ENCODE data around the gene OR2T5.
"Not testable (repeated sequence)": the region's sequence is repeated elsewhere in the genome, so short reads cannot be mapped to it uniquely, and the experiment has no call there.

The OR2T5 gene

GRCh38 chr1:248488289-248488688, at the start of gene OR2T5:
OR2T5 (plus strand) TSS chr1:248488589; CDS start chr1:248488589, 0 bp downstream.
- not testable (repeated sequence) for H3K36me3 Mint-ChIP-seq (ENCODE audit: low read depth); H3K27me3 Mint-ChIP-seq (ENCODE audit: low read depth); H3K27ac Mint-ChIP-seq; H3K4me3 Mint-ChIP-seq; H3K4me1 Mint-ChIP-seq; H3K9me3 Mint-ChIP-seq

GRCh38 chr1:248438668-248439067, 49.7 kb upstream of the OR2T5 start:
- not testable (repeated sequence) for H3K4me3 Mint-ChIP-seq; H3K9me3 Mint-ChIP-seq; H3K27ac Mint-ChIP-seq; H3K36me3 Mint-ChIP-seq (ENCODE audit: low read depth); H3K4me1 Mint-ChIP-seq; H3K27me3 Mint-ChIP-seq (ENCODE audit: low read depth)

- H3K9me3 Mint-ChIP-seq; H3K4me3 Mint-ChIP-seq; H3K27me3 Mint-ChIP-seq (ENCODE audit: low read depth); H3K27ac Mint-ChIP-seq; H3K4me1 Mint-ChIP-seq; H3K36me3 Mint-ChIP-seq (ENCODE audit: low read depth): not testable (repeated sequence)
These were observed 49.1 kb upstream of the OR2T5 start for GRCh38 chr1:248439283-248439682.

- H3K27me3 Mint-ChIP-seq (ENCODE audit: low read depth); H3K27ac Mint-ChIP-seq; H3K4me3 Mint-ChIP-seq; H3K4me1 Mint-ChIP-seq; H3K36me3 Mint-ChIP-seq (ENCODE audit: low read depth): not testable (repeated sequence)
- peaks cover 16% of the 10 kb centered on the region for H3K9me3 Mint-ChIP-seq
These were observed 45.7 kb upstream of the OR2T5 start for GRCh38 chr1:248442500-248443277.

- not testable (repeated sequence) for H3K4me1 Mint-ChIP-seq; H3K27ac Mint-ChIP-seq; H3K27me3 Mint-ChIP-seq (ENCODE audit: low read depth); H3K4me3 Mint-ChIP-seq; H3K36me3 Mint-ChIP-seq (ENCODE audit: low read depth)
- peaks cover 13% of the 10 kb centered on the region for H3K9me3 Mint-ChIP-seq
These were observed 43.8 kb upstream of the OR2T5 start for GRCh38 chr1:248444603-248445002.

GRCh38 chr1:248445399-248445798, 43.0 kb upstream of the OR2T5 start, which contains the start of gene OR2T2:
OR2T2 (plus strand) TSS chr1:248445637; CDS start chr1:248452798, 7,161 bp downstream.
- peaks cover 13% of the 10 kb centered on the region for H3K9me3 Mint-ChIP-seq
- H3K36me3 Mint-ChIP-seq (ENCODE audit: low read depth); H3K4me1 Mint-ChIP-seq; H3K27ac Mint-ChIP-seq; H3K4me3 Mint-ChIP-seq; H3K27me3 Mint-ChIP-seq (ENCODE audit: low read depth): not testable (repeated sequence)

GRCh38 chr1:248448409-248449074, 39.8 kb upstream of the OR2T5 start:
- not testable (repeated sequence) for H3K36me3 Mint-ChIP-seq (ENCODE audit: low read depth); H3K4me1 Mint-ChIP-seq; H3K27ac Mint-ChIP-seq; H3K27me3 Mint-ChIP-seq (ENCODE audit: low read depth); H3K4me3 Mint-ChIP-seq
- H3K9me3 Mint-ChIP-seq: peaks cover 17% of the 10 kb centered on the region

- not testable (repeated sequence) for H3K27ac Mint-ChIP-seq; H3K36me3 Mint-ChIP-seq (ENCODE audit: low read depth); H3K4me3 Mint-ChIP-seq; H3K27me3 Mint-ChIP-seq (ENCODE audit: low read depth); H3K4me1 Mint-ChIP-seq
- H3K9me3 Mint-ChIP-seq: peaks cover 13% of the 10 kb centered on the region
These were observed 38.4 kb upstream of the OR2T5 start for GRCh38 chr1:248449821-248450465.

- not testable (repeated sequence) for H3K27ac Mint-ChIP-seq
These were observed 37.8 kb upstream of the OR2T5 start for GRCh38 chr1:248450466-248451145.

GRCh38 chr1:248453619-248454018, 34.8 kb upstream of the OR2T5 start:
- H3K36me3 Mint-ChIP-seq (ENCODE audit: low read depth); H3K9me3 Mint-ChIP-seq; H3K4me3 Mint-ChIP-seq; H3K4me1 Mint-ChIP-seq; H3K27me3 Mint-ChIP-seq (ENCODE audit: low read depth); H3K27ac Mint-ChIP-seq: not testable (repeated sequence)

More at GRCh38 chr1:248450466-248451145, 37.8 kb upstream of the OR2T5 start:
- H3K9me3 Mint-ChIP-seq: peaks cover 12% of the 10 kb centered on the region
- H3K4me1 Mint-ChIP-seq; H3K27me3 Mint-ChIP-seq (ENCODE audit: low read depth); H3K36me3 Mint-ChIP-seq (ENCODE audit: low read depth); H3K4me3 Mint-ChIP-seq: not testable (repeated sequence)

GRCh38 chr1:248455045-248455444, 33.3 kb upstream of the OR2T5 start:
- peaks cover 13% of the 10 kb centered on the region for H3K9me3 Mint-ChIP-seq
- H3K4me3 Mint-ChIP-seq; H3K27ac Mint-ChIP-seq; H3K27me3 Mint-ChIP-seq (ENCODE audit: low read depth); H3K36me3 Mint-ChIP-seq (ENCODE audit: low read depth); H3K4me1 Mint-ChIP-seq: not testable (repeated sequence)

GRCh38 chr1:248456635-248457034, 31.8 kb upstream of the OR2T5 start:
- H3K9me3 Mint-ChIP-seq: peaks cover 20% of the 10 kb centered on the region
- H3K4me3 Mint-ChIP-seq; H3K27ac Mint-ChIP-seq; H3K36me3 Mint-ChIP-seq (ENCODE audit: low read depth); H3K27me3 Mint-ChIP-seq (ENCODE audit: low read depth); H3K4me1 Mint-ChIP-seq: not testable (repeated sequence)

GRCh38 chr1:248459117-248459516, 29.3 kb upstream of the OR2T5 start:
- not testable (repeated sequence) for H3K4me3 Mint-ChIP-seq, H3K27ac Mint-ChIP-seq

More at GRCh38 chr1:248459117-248459516, 29.3 kb upstream of the OR2T5 start:
- H3K36me3 Mint-ChIP-seq (ENCODE audit: low read depth); H3K27me3 Mint-ChIP-seq (ENCODE audit: low read depth); H3K4me1 Mint-ChIP-seq: not testable (repeated sequence)
- H3K9me3 Mint-ChIP-seq: peaks cover 26% of the 10 kb centered on the region

Measured in nephron (organoid).